ENCODE results near the gene ARL6IP5.

GRCh38 chr3:69116897-69117296, 32.2 kb downstream of the ARL6IP5 start:
- TF ChIP-seq CTCF (IDR thresholded peaks at IDR 0.05) (no peak), EP300 (IDR thresholded peaks at IDR 0.05) (no peak), POLR2AphosphoS5 (IDR thresholded peaks at IDR 0.05) (no peak), POLR2A (IDR thresholded peaks at IDR 0.05) (no peak)
